ENCODE results near the gene SRGAP3.

GRCh38 chr3:9110802-9111201 lies 138.6 kb downstream of the SRGAP3 start:
- TF ChIP-seq CTCF (IDR thresholded peaks at IDR 0.05) (no peak), POLR2A (IDR thresholded peaks at IDR 0.05) (no peak)
